ENCODE data around the gene ZBTB46. TPM values are rescaled to one million over a fixed set of nuclear protein-coding genes. Genes with fewer than 3 reads are reported as not detected.
"Not testable (repeated sequence)": the region's sequence is repeated elsewhere in the genome, so short reads cannot be mapped to it uniquely, and the experiment has no call there.

The ZBTB46 gene
- total and polyA plus RNA-seq, 2 donors, result 3.7 to 5.8 TPM

- H3K27me3 ChIP-seq (ENCODE audit: control insufficient read depth in 2 of 2, insufficient read depth in 1 of 2, low read length in 1 of 2), result peaks cover 0 to 5% of the 10 kb centered on the region in 2 donors
- H3K27ac ChIP-seq (ENCODE audit: low read depth in 1 of 2, low read length in 1 of 2), result no peak overlapping the region
- H3K36me3 ChIP-seq (ENCODE audit: control insufficient read depth in 2 of 2, insufficient read depth in 2 of 2, low read length in 1 of 2), result no peaks in the 10 kb centered on the region
- H3K9me3 ChIP-seq (ENCODE audit: control insufficient read depth in 2 of 2, insufficient read depth in 1 of 2, low read length in 1 of 2), result peaks cover 0 to 4% of the 10 kb centered on the region in 2 donors
- peaks cover 6 to 33% of the 10 kb centered on the region in 2 donors for H3K4me1 ChIP-seq (ENCODE audit: control insufficient read depth in 2 of 2, insufficient read depth in 2 of 2, low read length in 2 of 2)
- 98% methylated on average over 13 of the region's 13 CpGs for WGBS
- no peak overlapping the region for H3K4me3 ChIP-seq (ENCODE audit: low read length in 2 of 2)
- no peak for DNase-seq (ENCODE audit: low read depth in 6 of 9, low spot score in 9 of 9)
Measured at GRCh38 chr20:63777614-63778013, 53.5 kb downstream of the ZBTB46 start.

GRCh38 chr20:63776875-63777274 lies 54.2 kb downstream of the ZBTB46 start:
- DNase-seq (ENCODE audit: low read depth in 6 of 9, low spot score in 9 of 9); H3K4me3 ChIP-seq (ENCODE audit: low read length in 2 of 2); H3K36me3 ChIP-seq (ENCODE audit: control insufficient read depth in 2 of 2, insufficient read depth in 2 of 2, low read length in 1 of 2); H3K27me3 ChIP-seq (ENCODE audit: control insufficient read depth in 2 of 2, insufficient read depth in 1 of 2, low read length in 1 of 2); H3K27ac ChIP-seq (ENCODE audit: low read depth in 1 of 2, low read length in 1 of 2); H3K9me3 ChIP-seq (ENCODE audit: control insufficient read depth in 2 of 2, insufficient read depth in 1 of 2, low read length in 1 of 2): not testable (repeated sequence)
- 97% methylated on average over 23 of the region's 23 CpGs for WGBS
- H3K4me1 ChIP-seq (ENCODE audit: control insufficient read depth in 2 of 2, insufficient read depth in 2 of 2, low read length in 2 of 2), result peaks cover 6 to 26% of the 10 kb centered on the region in 2 donors

GRCh38 chr20:63775096-63775978 lies 55.7 kb downstream of the ZBTB46 start:
- Histone ChIP-seq H3K27me3 (ENCODE audit: control insufficient read depth in 2 of 2, insufficient read depth in 1 of 2, low read length in 1 of 2) (peaks cover 0 to 7% of the 10 kb centered on the region in 2 donors), H3K9me3 (ENCODE audit: control insufficient read depth in 2 of 2, insufficient read depth in 1 of 2, low read length in 1 of 2) (peaks cover 2 to 4% of the 10 kb centered on the region in 2 donors), H3K36me3 (ENCODE audit: control insufficient read depth in 2 of 2, insufficient read depth in 2 of 2, low read length in 1 of 2) (no peaks in the 10 kb centered on the region), H3K4me3 (ENCODE audit: low read length in 2 of 2) (peak overlapping the region in 1 of 2 donors; percentile 13), H3K4me1 (ENCODE audit: control insufficient read depth in 2 of 2, insufficient read depth in 2 of 2, low read length in 2 of 2) (peaks cover 6 to 26% of the 10 kb centered on the region in 2 donors), H3K27ac (ENCODE audit: low read depth in 1 of 2, low read length in 1 of 2) (no peak overlapping the region)
- WGBS, result 70% methylated on average over 67 of the region's 67 CpGs
- peak in 5 of 9 donors; percentile 29 to 82 (median 60) for DNase-seq (ENCODE audit: low read depth in 6 of 9, low spot score in 9 of 9)

- H3K4me3 ChIP-seq (ENCODE audit: low read length in 2 of 2), result no peak overlapping the region
- H3K36me3 ChIP-seq (ENCODE audit: control insufficient read depth in 2 of 2, insufficient read depth in 2 of 2, low read length in 1 of 2), result no peaks in the 10 kb centered on the region
- WGBS, result 85% methylated on average over 15 of the region's 15 CpGs
- H3K27me3 ChIP-seq (ENCODE audit: control insufficient read depth in 2 of 2, insufficient read depth in 1 of 2, low read length in 1 of 2), result peaks cover 0 to 7% of the 10 kb centered on the region in 2 donors
- peaks cover 2 to 4% of the 10 kb centered on the region in 2 donors for H3K9me3 ChIP-seq (ENCODE audit: control insufficient read depth in 2 of 2, insufficient read depth in 1 of 2, low read length in 1 of 2)
- peaks cover 6 to 26% of the 10 kb centered on the region in 2 donors for H3K4me1 ChIP-seq (ENCODE audit: control insufficient read depth in 2 of 2, insufficient read depth in 2 of 2, low read length in 2 of 2)
- H3K27ac ChIP-seq (ENCODE audit: low read depth in 1 of 2, low read length in 1 of 2), result no peak overlapping the region
- DNase-seq (ENCODE audit: low read depth in 6 of 9, low spot score in 9 of 9), result peak in 2 of 9 donors; percentile 21 to 44
Measured at GRCh38 chr20:63774306-63774705, 56.8 kb downstream of the ZBTB46 start.

- H3K36me3 ChIP-seq (ENCODE audit: control insufficient read depth in 2 of 2, insufficient read depth in 2 of 2, low read length in 1 of 2), result no peaks in the 10 kb centered on the region
- DNase-seq (ENCODE audit: low read depth in 6 of 9, low spot score in 9 of 9), result peak in 1 of 9 donors; percentile 52
- no peak overlapping the region for H3K4me3 ChIP-seq (ENCODE audit: low read length in 2 of 2)
- peaks cover 0 to 7% of the 10 kb centered on the region in 2 donors for H3K27me3 ChIP-seq (ENCODE audit: control insufficient read depth in 2 of 2, insufficient read depth in 1 of 2, low read length in 1 of 2)
- H3K9me3 ChIP-seq (ENCODE audit: control insufficient read depth in 2 of 2, insufficient read depth in 1 of 2, low read length in 1 of 2), result peaks cover 2 to 4% of the 10 kb centered on the region in 2 donors
- peaks cover 6 to 26% of the 10 kb centered on the region in 2 donors for H3K4me1 ChIP-seq (ENCODE audit: control insufficient read depth in 2 of 2, insufficient read depth in 2 of 2, low read length in 2 of 2)
- 85% methylated on average over 33 of the region's 33 CpGs for WGBS
- no peak overlapping the region for H3K27ac ChIP-seq (ENCODE audit: low read depth in 1 of 2, low read length in 1 of 2)
Measured at GRCh38 chr20:63773571-63774241, 57.4 kb downstream of the ZBTB46 start.

- H3K4me3 ChIP-seq (ENCODE audit: low read length in 2 of 2), result no peak overlapping the region
- peaks cover 0 to 7% of the 10 kb centered on the region in 2 donors for H3K27me3 ChIP-seq (ENCODE audit: control insufficient read depth in 2 of 2, insufficient read depth in 1 of 2, low read length in 1 of 2)
- no peaks in the 10 kb centered on the region for H3K36me3 ChIP-seq (ENCODE audit: control insufficient read depth in 2 of 2, insufficient read depth in 2 of 2, low read length in 1 of 2)
- 96% methylated on average over 20 of the region's 20 CpGs for WGBS
- no peak overlapping the region for H3K27ac ChIP-seq (ENCODE audit: low read depth in 1 of 2, low read length in 1 of 2)
- DNase-seq (ENCODE audit: low read depth in 6 of 9, low spot score in 9 of 9), result no peak
- peaks cover 2 to 4% of the 10 kb centered on the region in 2 donors for H3K9me3 ChIP-seq (ENCODE audit: control insufficient read depth in 2 of 2, insufficient read depth in 1 of 2, low read length in 1 of 2)
- peaks cover 6 to 26% of the 10 kb centered on the region in 2 donors for H3K4me1 ChIP-seq (ENCODE audit: control insufficient read depth in 2 of 2, insufficient read depth in 2 of 2, low read length in 2 of 2)
Measured at GRCh38 chr20:63772781-63773518, 58.1 kb downstream of the ZBTB46 start.

- Histone ChIP-seq H3K4me1 (ENCODE audit: control insufficient read depth in 2 of 2, insufficient read depth in 2 of 2, low read length in 2 of 2) (peaks cover 6 to 26% of the 10 kb centered on the region in 2 donors), H3K36me3 (ENCODE audit: control insufficient read depth in 2 of 2, insufficient read depth in 2 of 2, low read length in 1 of 2) (no peaks in the 10 kb centered on the region), H3K27ac (ENCODE audit: low read depth in 1 of 2, low read length in 1 of 2) (no peak overlapping the region), H3K9me3 (ENCODE audit: control insufficient read depth in 2 of 2, insufficient read depth in 1 of 2, low read length in 1 of 2) (peaks cover 2 to 4% of the 10 kb centered on the region in 2 donors), H3K27me3 (ENCODE audit: control insufficient read depth in 2 of 2, insufficient read depth in 1 of 2, low read length in 1 of 2) (peaks cover 0 to 7% of the 10 kb centered on the region in 2 donors), H3K4me3 (ENCODE audit: low read length in 2 of 2) (no peak overlapping the region)
- WGBS, result 96% methylated on average over 52 of the region's 52 CpGs
- DNase-seq (ENCODE audit: low read depth in 6 of 9, low spot score in 9 of 9), result no peak
Measured at GRCh38 chr20:63771046-63771707, 59.9 kb downstream of the ZBTB46 start.

- no peak for DNase-seq (ENCODE audit: low read depth in 6 of 9, low spot score in 9 of 9)
- Histone ChIP-seq H3K4me3 (ENCODE audit: low read length in 2 of 2) (no peak overlapping the region), H3K27me3 (ENCODE audit: control insufficient read depth in 2 of 2, insufficient read depth in 1 of 2, low read length in 1 of 2) (peaks cover 0 to 2% of the 10 kb centered on the region in 2 donors), H3K4me1 (ENCODE audit: control insufficient read depth in 2 of 2, insufficient read depth in 2 of 2, low read length in 2 of 2) (peaks cover 6 to 22% of the 10 kb centered on the region in 2 donors), H3K36me3 (ENCODE audit: control insufficient read depth in 2 of 2, insufficient read depth in 2 of 2, low read length in 1 of 2) (no peaks in the 10 kb centered on the region), H3K9me3 (ENCODE audit: control insufficient read depth in 2 of 2, insufficient read depth in 1 of 2, low read length in 1 of 2) (peaks cover 2 to 4% of the 10 kb centered on the region in 2 donors), H3K27ac (ENCODE audit: low read depth in 1 of 2, low read length in 1 of 2) (no peak overlapping the region)
- 98% methylated on average over 31 of the region's 31 CpGs for WGBS
Measured at GRCh38 chr20:63769891-63770474, 61.1 kb downstream of the ZBTB46 start.
